ENCODE data around the gene CDON. TPM values are rescaled to one million over a fixed set of nuclear protein-coding genes. Genes with fewer than 3 reads are reported as not detected.

CDON gene
- total RNA-seq, 2 experiments from 2014 or later, result 1.9 to 2.7 TPM

GRCh38 chr11:126054408-126054807, 8.3 kb downstream of the CDON start:
- Histone ChIP-seq H3K36me3 (ENCODE audit: insufficient read depth, low read length) (no peaks in the 10 kb centered on the region), H3K27me3 (ENCODE audit: control insufficient read depth in 1 of 2, insufficient read depth in 2 of 2, low read length in 2 of 2) (peaks cover 0 to under 1% of the 10 kb centered on the region in 2 experiments), H3K9me3 (ENCODE audit: control insufficient read depth in 1 of 2, insufficient read depth in 1 of 2, low read length in 2 of 2) (no peaks in the 10 kb centered on the region), H3K4me3 (ENCODE audit: low read length) (no peak overlapping the region), H3K4me1 (ENCODE audit: insufficient read depth, low read length) (no peaks in the 10 kb centered on the region), H3K27ac (ENCODE audit: low read depth in 1 of 2, low read length in 2 of 2) (no peak overlapping the region)
- H3K4me3 Mint-ChIP-seq, result no peak overlapping the region
- no peak overlapping the region for H3K27ac Mint-ChIP-seq
- CTCF ChIA-PET, result no interaction called here
- peaks cover 19% of the 10 kb centered on the region for H3K4me1 Mint-ChIP-seq (ENCODE audit: low read depth)
- DNase-seq (no peak), ATAC-seq (ENCODE audit: poor library complexity) (no peak)
- H3K36me3 Mint-ChIP-seq (ENCODE audit: low read depth), result no peaks in the 10 kb centered on the region
- no peaks in the 10 kb centered on the region for H3K9me3 Mint-ChIP-seq
- POLR2A ChIA-PET, result no interaction called here
- intact Hi-C loops (cut with DNase I, micrococcal nuclease), result no loop called here
- no peak for TF ChIP-seq CTCF (IDR thresholded peaks at IDR 0.05)
- H3K27me3 Mint-ChIP-seq, result peaks cover 6% of the 10 kb centered on the region

- H3K4me1 ChIP-seq (ENCODE audit: insufficient read depth, low read length), result no peaks in the 10 kb centered on the region
- H3K27me3 ChIP-seq (ENCODE audit: control insufficient read depth in 1 of 2, insufficient read depth in 2 of 2, low read length in 2 of 2), result no peaks in the 10 kb centered on the region
- ChIA-PET POLR2A (interaction anchor here (0.5 kb wide), 1 partner anchor 81 kb away, joined by 3 read pairs; no protein-coding TSS in a partner anchor), CTCF (interaction anchor here (0.5 kb wide), 1 partner anchor 70 kb away, joined by 3 read pairs; no protein-coding TSS in a partner anchor)
- Mint-ChIP-seq H3K27ac (no peak overlapping the region), H3K9me3 (no peaks in the 10 kb centered on the region), H3K4me3 (no peak overlapping the region), H3K36me3 (ENCODE audit: low read depth) (no peaks in the 10 kb centered on the region), H3K27me3 (peaks cover 6% of the 10 kb centered on the region), H3K4me1 (ENCODE audit: low read depth) (peaks cover 19% of the 10 kb centered on the region)
- DNase-seq, result no peak
- ATAC-seq (ENCODE audit: poor library complexity), result no peak
- no peaks in the 10 kb centered on the region for H3K9me3 ChIP-seq (ENCODE audit: control insufficient read depth in 1 of 2, insufficient read depth in 1 of 2, low read length in 2 of 2)
- no peak for TF ChIP-seq CTCF (IDR thresholded peaks at IDR 0.05)
- no peak overlapping the region for H3K4me3 ChIP-seq (ENCODE audit: low read length)
- no peak overlapping the region for H3K27ac ChIP-seq (ENCODE audit: low read depth in 1 of 2, low read length in 2 of 2)
- intact Hi-C loops (cut with DNase I, micrococcal nuclease), result no loop called here
- no peaks in the 10 kb centered on the region for H3K36me3 ChIP-seq (ENCODE audit: insufficient read depth, low read length)
These were observed 9.0 kb downstream of the CDON start for GRCh38 chr11:126053415-126054286.

- Histone ChIP-seq H3K27me3 (ENCODE audit: control insufficient read depth in 1 of 2, insufficient read depth in 2 of 2, low read length in 2 of 2) (no peaks in the 10 kb centered on the region), H3K4me1 (ENCODE audit: insufficient read depth, low read length) (no peaks in the 10 kb centered on the region), H3K4me3 (ENCODE audit: low read length) (no peak overlapping the region), H3K9me3 (ENCODE audit: control insufficient read depth in 1 of 2, insufficient read depth in 1 of 2, low read length in 2 of 2) (no peaks in the 10 kb centered on the region), H3K36me3 (ENCODE audit: insufficient read depth, low read length) (no peaks in the 10 kb centered on the region), H3K27ac (ENCODE audit: low read depth in 1 of 2, low read length in 2 of 2) (no peak overlapping the region)
- H3K4me1 Mint-ChIP-seq (ENCODE audit: low read depth), result peaks cover 19% of the 10 kb centered on the region
- intact Hi-C loops (cut with DNase I, micrococcal nuclease), result no loop called here
- TF ChIP-seq CTCF (IDR thresholded peaks at IDR 0.05), result no peak
- ChIA-PET POLR2A (interaction anchor here (1.9 kb wide), 1 partner anchor 10 kb away, joined by 5 read pairs; no protein-coding TSS in a partner anchor), CTCF (interaction anchor here (0.7 kb wide), 1 partner anchor 64 kb away, joined by 3 read pairs; no protein-coding TSS in a partner anchor)
- H3K36me3 Mint-ChIP-seq (ENCODE audit: low read depth), result no peaks in the 10 kb centered on the region
- H3K27me3 Mint-ChIP-seq, result no peaks in the 10 kb centered on the region
- DNase-seq (no peak), ATAC-seq (ENCODE audit: poor library complexity) (no peak)
- H3K4me3 Mint-ChIP-seq, result no peak overlapping the region
- no peak overlapping the region for H3K27ac Mint-ChIP-seq
- H3K9me3 Mint-ChIP-seq, result no peaks in the 10 kb centered on the region
These were observed 11.5 kb downstream of the CDON start for GRCh38 chr11:126051117-126051516.

Measured in CD4-positive, alpha-beta T cell (primary cell).